PC-3 (cell line): ENCODE data around the gene SALL4. TPM values are rescaled to one million over a fixed set of nuclear protein-coding genes. Genes with fewer than 3 reads are reported as not detected.

Experiments used
- ATAC-seq: fragments of 200-7000 bp; cut with Tn5 transposase; 2 replicates; pipeline ENCODE4 v1.9.1; 2020; ENCODE audit warnings: mild to moderate bottlenecking, moderate library complexity
- BruUV-seq: library from RNA; stranded (reverse); fragments of 400-500 nt; replicated peaks from 2 replicates; lab custom pipeline; 2021; lab: Mats Ljungman, UMichigan
- CTCF ChIA-PET: fragments of 300-600 bp; sonication (Branson Sonifier 250); formaldehyde crosslinking; loops from one replicate; lab custom pipeline; 2022; ENCODE audit warnings: antibody characterized with exemption; lab: Charles Lee
- POLR2A ChIA-PET: fragments of 300-600 bp; sonication (Branson Sonifier 250); formaldehyde crosslinking; loops from one replicate; lab custom pipeline; 2022; ENCODE audit warnings: antibody characterized with exemption; ENCODE audit not compliant: unreplicated experiment; lab: Charles Lee
- DNase-seq: peaks from one replicate; pipeline ENCODE4 v3.0.0-alpha.2; 2015
- H2AFZ ChIP-seq: fragments of 300-600 bp; sonication (generic); 2 replicates; pipeline ENCODE4 v1.6.0; 2016; ENCODE audit warnings: antibody characterized with exemption, low read length
- H3F3A ChIP-seq: fragments of 300-600 bp; sonication (generic); one replicate; pipeline ENCODE4 v1.6.0; 2017; ENCODE audit warnings: antibody characterized with exemption, low read length, control low read depth, mild to moderate bottlenecking; ENCODE audit not compliant: unreplicated experiment
- H3K27ac ChIP-seq: fragments of 300-600 bp; sonication (generic); 2 replicates; pipeline ENCODE4 v1.5.1; 2016; ENCODE audit warnings: mild to moderate bottlenecking, low read length
- H3K27me3 ChIP-seq: fragments of 300-600 bp; sonication (generic); 2 replicates; pipeline ENCODE4 v1.6.1; 2016; ENCODE audit warnings: low read length, mixed read lengths
- H3K36me3 ChIP-seq: fragments of 300-600 bp; sonication (generic); 2 replicates; pipeline ENCODE4 v1.6.1; 2016; ENCODE audit warnings: low read depth, mixed run types, low read length, mixed read lengths
- H3K4me1 ChIP-seq: fragments of 300-600 bp; sonication (generic); 2 replicates; pipeline ENCODE4 v1.5.1; 2016; ENCODE audit warnings: low read length; ENCODE audit not compliant: insufficient read depth
- H3K4me2 ChIP-seq: fragments of 300-600 bp; sonication (generic); 2 replicates; pipeline ENCODE4 v1.6.0; 2016; ENCODE audit warnings: low read length
- H3K4me3 ChIP-seq: fragments of 300-600 bp; sonication (generic); 2 replicates; pipeline ENCODE4 v1.5.1; 2016; ENCODE audit warnings: mild to moderate bottlenecking, low read length, mixed read lengths
- H3K79me2 ChIP-seq: fragments of 300-600 bp; sonication (generic); 2 replicates; pipeline ENCODE4 v1.6.1; 2017; ENCODE audit warnings: low read length, mixed read lengths
- H3K9ac ChIP-seq: fragments of 300-600 bp; sonication (generic); 2 replicates; pipeline ENCODE4 v1.6.0; 2016; ENCODE audit warnings: mild to moderate bottlenecking, low read length
- H3K9me2 ChIP-seq: fragments of 300-600 bp; sonication (generic); replicated peaks from 2 replicates; pipeline ENCODE4 v1.6.1; 2016; ENCODE audit warnings: mixed run types, low read length, mixed read lengths
- H3K9me3 ChIP-seq: fragments of 300-600 bp; sonication (generic); 2 replicates; pipeline ENCODE4 v1.6.1; 2016; ENCODE audit warnings: low read length, mixed read lengths
- H4K20me1 ChIP-seq: fragments of 300-600 bp; sonication (generic); 2 replicates; pipeline ENCODE4 v1.6.1; 2016; ENCODE audit warnings: low read length, mixed read lengths
- CTCF ChIP-seq: fragments of 300-600 bp; sonication (generic); conservative IDR thresholded peaks from 2 replicates; pipeline ENCODE4 v1.5.1; 2017; ENCODE audit warnings: antibody characterized with exemption, low read depth, mild to moderate bottlenecking, low read length
- EZH2 ChIP-seq: fragments of 300-600 bp; sonication (generic); IDR thresholded peaks from one replicate; pipeline ENCODE4 v1.6.1; 2017; ENCODE audit warnings: antibody characterized with exemption, mild to moderate bottlenecking, low read length; ENCODE audit not compliant: unreplicated experiment
- EZH2phosphoT487 ChIP-seq: fragments of 300-600 bp; sonication (generic); IDR thresholded peaks from 2 replicates; pipeline ENCODE4 v1.6.1; 2018; ENCODE audit warnings: mild to moderate bottlenecking, antibody characterized with exemption, low read length, borderline replicate concordance
- intact Hi-C: fragments of 100-400 bp; cut with micrococcal nuclease; formaldehyde crosslinking; loops from 2 replicates; pipeline ENCODE4 v1.9.0; 2023
- total RNA-seq: library from RNA; depleted of rRNA; stranded (reverse); fragments of >200 nt; gene quantifications from 2 replicates; pipeline ENCODE4 v1.2.3, GENCODE V29; 2014

SALL4 gene
- total RNA-seq, 1 experiment from 2014 or later, result 3.1 TPM

- POLR2A ChIA-PET, result no interaction called here
- Histone ChIP-seq H3K36me3 (no peaks in the 10 kb centered on the region), H3K4me2 (no peak overlapping the region), H3K9ac (no peak overlapping the region), H3K4me3 (no peak overlapping the region), H3K9me2 (no peaks in the 10 kb centered on the region), H3K27me3 (no peaks in the 10 kb centered on the region), H4K20me1 (no peaks in the 10 kb centered on the region), H3K27ac (no peak overlapping the region), H3K9me3 (no peaks in the 10 kb centered on the region), H2AFZ (no peak overlapping the region), H3K4me1 (peaks cover 22% of the 10 kb centered on the region), H3F3A (no peaks in the 10 kb centered on the region), H3K79me2 (no peaks in the 10 kb centered on the region)
- TF ChIP-seq EZH2, result no peak
- no peak for TF ChIP-seq CTCF
- TF ChIP-seq EZH2phosphoT487, result no peak
- DNase-seq (peak; percentile 26), ATAC-seq (no peak)
- CTCF ChIA-PET, result interaction anchor here (0.9 kb wide), 1 partner anchor 286 kb away, joined by 3 read pairs; no protein-coding TSS in a partner anchor
- intact Hi-C loops, result no loop called here
- BruUV-seq, result no TSS peak
Observed at GRCh38 chr20:51797357-51798025, 4.8 kb downstream of the SALL4 start.

- CTCF ChIA-PET, result interaction anchor here (0.6 kb wide), 1 partner anchor 95 kb away, joined by 4 read pairs; no protein-coding TSS in a partner anchor
- no peaks in the 10 kb centered on the region for H3K27me3 ChIP-seq
- ATAC-seq (no peak), DNase-seq (no peak)
- H4K20me1 ChIP-seq, result no peaks in the 10 kb centered on the region
- no peaks in the 10 kb centered on the region for H3K36me3 ChIP-seq
- H2AFZ ChIP-seq, result no peak overlapping the region
- H3K79me2 ChIP-seq, result no peaks in the 10 kb centered on the region
- H3K27ac ChIP-seq, result no peak overlapping the region
- no peaks in the 10 kb centered on the region for H3K9me3 ChIP-seq
- no TSS peak for BruUV-seq
- no peak overlapping the region for H3K4me2 ChIP-seq
- H3K4me3 ChIP-seq, result no peak overlapping the region
- H3K4me1 ChIP-seq, result peaks cover 13% of the 10 kb centered on the region
- POLR2A ChIA-PET, result no interaction called here
- no peak overlapping the region for H3K9ac ChIP-seq
- intact Hi-C loops, result no loop called here
- H3K9me2 ChIP-seq, result no peaks in the 10 kb centered on the region
- TF ChIP-seq EZH2phosphoT487 (no peak), EZH2 (no peak), CTCF (no peak)
- H3F3A ChIP-seq, result no peaks in the 10 kb centered on the region
Observed at GRCh38 chr20:51796340-51796739, 6.0 kb downstream of the SALL4 start.

GRCh38 chr20:51792960-51793359 lies 9.4 kb downstream of the SALL4 start:
- no peaks in the 10 kb centered on the region for H3K9me3 ChIP-seq
- ChIA-PET CTCF (no interaction called here), POLR2A (no interaction called here)
- no TSS peak for BruUV-seq
- H3K9ac ChIP-seq, result no peak overlapping the region
- no peaks in the 10 kb centered on the region for H3K36me3 ChIP-seq
- no peaks in the 10 kb centered on the region for H3K27me3 ChIP-seq
- H3K4me2 ChIP-seq, result no peak overlapping the region
- no peaks in the 10 kb centered on the region for H3K9me2 ChIP-seq
- no peaks in the 10 kb centered on the region for H3K79me2 ChIP-seq
- DNase-seq, result no peak
- TF ChIP-seq CTCF, result no peak
- no peak for TF ChIP-seq EZH2phosphoT487
- no peak for TF ChIP-seq EZH2
- no peaks in the 10 kb centered on the region; the same call in 1 of the 2 replicates for H3K4me1 ChIP-seq
- no peak for ATAC-seq
- intact Hi-C loops, result no loop called here
- no peak overlapping the region for H3K4me3 ChIP-seq
- no peak overlapping the region for H2AFZ ChIP-seq
- no peaks in the 10 kb centered on the region for H3F3A ChIP-seq
- no peak overlapping the region for H3K27ac ChIP-seq
- H4K20me1 ChIP-seq, result no peaks in the 10 kb centered on the region
